ENCODE results near the gene NFIX.

NFIX gene

GRCh38 chr19:13115936-13116281, 120.6 kb downstream of the NFIX start:
- no peak for DNase-seq

DNA sequence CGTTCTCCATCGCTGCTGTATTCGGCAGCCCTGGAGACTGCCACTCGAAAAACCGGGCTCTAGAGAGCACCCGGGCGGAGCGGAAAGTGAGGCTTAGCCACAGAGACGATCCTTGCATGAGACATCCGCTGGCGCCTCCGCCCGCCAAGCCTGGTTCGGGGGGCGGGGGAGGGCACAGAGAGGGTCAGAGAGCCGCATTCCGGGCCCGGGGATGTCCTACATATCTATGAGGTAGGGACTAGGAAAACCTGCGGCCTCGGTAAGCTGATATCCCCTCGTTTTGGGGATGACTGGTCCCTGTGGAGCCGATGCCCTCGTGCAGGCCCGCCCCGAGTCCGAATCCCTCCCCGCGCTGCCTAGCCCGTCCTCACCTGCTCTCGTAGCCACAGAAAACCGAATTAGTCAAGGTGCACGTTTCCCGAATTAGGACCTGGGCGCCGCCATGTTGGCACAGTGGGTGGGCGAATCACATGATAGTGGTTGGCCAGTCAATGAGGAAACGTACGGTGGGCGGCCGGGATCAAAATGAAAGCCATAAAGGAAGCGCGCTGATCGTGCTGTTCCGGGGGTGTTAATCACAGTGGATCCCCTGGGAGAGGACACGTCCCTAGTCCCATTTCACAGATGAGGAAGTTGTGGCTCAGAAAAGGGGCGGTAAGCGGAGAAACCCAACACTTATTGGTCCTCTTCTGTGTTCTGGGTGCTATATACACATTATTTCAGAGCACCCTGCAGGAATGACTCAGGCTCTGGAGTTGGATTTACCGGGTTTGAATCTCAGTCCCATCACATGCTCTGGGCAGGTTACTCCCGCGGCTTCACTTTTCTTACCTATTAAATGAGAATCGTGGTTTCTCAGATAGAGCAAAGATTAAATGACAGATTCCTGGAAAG, 121.3 kb downstream of the NFIX start, which contains the start of gene TRMT1:
TSS of gene TRMT1 (minus strand) at position 459 of the 894 bp plus-strand sequence. CDS start at position 118, 341 bp downstream.
- DNase-seq = peak; percentile 95

DNA sequence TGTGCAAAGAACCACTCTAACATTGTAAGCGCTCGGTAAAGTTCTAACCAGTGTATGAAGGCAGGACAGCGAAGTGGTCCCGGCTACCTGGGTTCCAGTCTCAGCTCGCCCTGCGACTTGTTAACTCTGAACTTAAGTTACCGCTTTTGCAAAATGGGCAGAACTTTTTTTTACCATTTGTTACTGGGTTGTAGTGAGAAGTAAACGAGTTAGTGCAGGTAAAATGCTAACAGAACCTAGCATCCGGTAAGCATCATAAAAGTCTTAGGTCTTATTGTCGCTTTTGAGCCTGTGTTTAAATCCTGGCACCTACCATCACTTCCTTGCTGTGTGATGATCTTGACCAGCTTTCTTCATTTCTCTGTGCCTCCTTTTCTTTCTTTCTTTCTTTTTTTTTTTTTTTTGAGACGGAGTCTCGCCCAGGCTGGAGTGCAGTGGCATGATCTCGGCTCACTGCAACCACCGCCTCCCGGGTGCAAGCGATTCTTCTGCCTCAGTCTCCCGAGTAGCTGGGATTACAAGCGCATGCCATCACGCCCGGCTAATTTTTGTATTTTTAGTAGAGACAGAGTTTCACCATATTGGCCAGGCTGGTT, 122.0 kb downstream of the NFIX start:
- no peak for DNase-seq

- peak; percentile 93 for DNase-seq
Measured at GRCh38 chr19:13117772-13118423, 122.6 kb downstream of the NFIX start, which contains the start of gene NACC1. TSS of gene NACC1 (plus strand) at chr19:13118264. CDS start at chr19:13135208, 16,944 bp downstream.

DNA sequence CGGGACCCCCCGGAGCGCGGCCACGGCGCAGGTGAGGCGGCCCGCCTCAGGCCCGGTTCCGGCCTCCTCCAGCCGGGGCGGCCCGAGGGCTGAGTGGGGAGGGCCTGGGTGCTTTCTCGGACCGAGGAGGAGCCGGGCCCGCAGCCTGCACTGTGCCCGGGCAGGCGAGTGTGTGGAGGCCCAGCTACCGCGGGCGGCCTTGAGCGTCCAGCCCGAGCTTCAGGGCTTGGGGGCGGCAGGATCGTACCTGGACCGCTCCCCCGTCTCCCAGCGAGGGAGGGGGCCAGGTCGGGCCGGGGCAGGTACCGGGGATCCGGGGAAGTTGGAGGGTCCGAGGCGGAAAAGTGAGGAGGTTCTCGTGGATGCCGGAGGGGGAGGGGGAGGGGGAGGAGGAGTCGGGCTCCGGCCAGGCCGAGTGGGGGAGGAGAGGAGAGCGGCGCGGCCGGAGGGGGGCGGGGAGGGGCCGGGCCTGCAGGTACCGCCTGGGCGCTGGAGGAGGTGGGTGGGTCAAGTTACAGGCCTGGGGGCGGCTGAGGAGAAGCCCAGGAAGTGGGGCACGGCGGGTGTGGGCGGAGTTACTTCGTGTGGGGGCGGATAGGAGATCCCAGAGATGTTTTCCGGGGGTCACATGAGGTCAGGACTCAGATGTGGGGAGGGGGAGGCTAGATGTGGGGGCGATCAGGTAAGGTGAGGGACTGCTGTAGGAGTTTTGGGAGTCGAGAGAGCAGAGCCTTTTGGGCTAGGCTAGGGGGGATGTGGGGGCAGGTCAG, 123.3 kb downstream of the NFIX start:
- peak; percentile 34 for DNase-seq

DNA sequence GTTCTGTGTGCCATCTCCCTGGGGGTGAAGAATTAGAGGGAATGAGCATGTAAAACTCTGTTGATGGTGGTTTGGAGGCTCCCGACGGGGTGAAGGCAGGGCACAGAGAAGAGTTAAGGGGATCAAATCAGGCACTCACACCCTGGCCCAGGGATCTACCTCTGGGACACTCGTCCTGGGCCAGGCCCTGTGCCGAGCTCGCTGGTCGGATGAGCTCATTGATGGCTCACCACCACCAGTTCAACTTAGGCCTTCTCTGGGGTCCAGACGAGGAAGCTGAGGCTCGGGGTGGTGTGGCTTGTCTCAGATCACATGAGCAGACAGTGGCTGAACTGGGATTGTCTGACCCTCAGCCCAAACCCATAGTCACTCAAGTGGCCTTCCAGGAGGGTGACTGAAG, 124.4 kb downstream of the NFIX start:
- no peak for DNase-seq

GRCh38 chr19:13120031-13120430, 124.8 kb downstream of the NFIX start:
- no peak for DNase-seq

DNA sequence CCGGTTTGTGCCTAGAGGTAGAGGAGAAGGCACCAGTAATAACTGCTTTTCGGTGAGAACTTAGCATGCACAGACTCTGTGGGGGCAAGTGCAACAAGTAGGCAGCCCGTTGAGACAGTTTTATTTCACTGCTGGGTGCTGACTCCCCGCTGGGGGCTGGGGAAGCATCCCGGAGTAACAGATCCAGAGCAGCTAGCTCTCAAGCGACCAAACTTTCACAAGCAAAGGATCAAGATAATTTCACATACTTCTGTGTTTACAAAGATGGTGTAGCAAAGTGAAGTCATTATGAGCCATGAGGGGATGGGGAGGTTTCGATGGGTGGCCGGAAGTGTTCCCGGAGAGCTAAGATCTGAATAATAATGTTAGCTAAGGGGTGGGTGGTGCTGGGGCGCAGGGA, 125.5 kb downstream of the NFIX start:
- no peak for DNase-seq

- no peak for DNase-seq
Measured at GRCh38 chr19:13121551-13122274, 126.4 kb downstream of the NFIX start.

DNA sequence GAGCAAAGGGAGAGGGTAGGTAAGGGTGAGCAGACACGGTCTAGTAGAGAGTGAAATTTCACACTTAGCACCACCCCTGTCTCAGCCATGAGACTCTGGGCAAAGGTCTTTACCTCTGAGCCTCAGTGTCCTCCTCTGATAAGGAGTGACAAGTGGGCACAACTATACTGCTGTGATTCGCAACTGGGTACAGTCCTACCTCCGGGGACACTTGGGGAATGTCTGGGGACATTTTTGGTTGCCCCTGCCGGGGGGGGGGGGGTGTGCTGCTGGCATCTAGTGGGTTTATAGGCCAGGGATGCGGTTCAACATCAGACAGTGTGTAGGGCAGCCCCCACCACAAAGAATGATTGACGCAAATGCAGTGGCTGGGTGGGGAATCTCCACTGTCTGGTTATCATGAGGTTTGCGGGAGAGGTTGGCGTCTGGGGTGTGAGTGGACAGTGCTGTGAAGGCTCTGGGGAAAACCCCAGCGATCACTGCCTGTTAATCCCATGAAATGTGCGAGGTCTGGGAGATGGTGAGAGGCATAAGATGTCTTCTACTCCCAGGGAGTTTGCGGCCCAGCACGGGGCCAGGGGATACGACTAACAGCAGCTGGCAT, 127.1 kb downstream of the NFIX start:
- DNase-seq = no peak

- no peak for DNase-seq
Measured at GRCh38 chr19:13122980-13123957, 128.0 kb downstream of the NFIX start.

- DNase-seq = no peak
Measured at GRCh38 chr19:13127051-13127450, 131.8 kb downstream of the NFIX start.

DNA sequence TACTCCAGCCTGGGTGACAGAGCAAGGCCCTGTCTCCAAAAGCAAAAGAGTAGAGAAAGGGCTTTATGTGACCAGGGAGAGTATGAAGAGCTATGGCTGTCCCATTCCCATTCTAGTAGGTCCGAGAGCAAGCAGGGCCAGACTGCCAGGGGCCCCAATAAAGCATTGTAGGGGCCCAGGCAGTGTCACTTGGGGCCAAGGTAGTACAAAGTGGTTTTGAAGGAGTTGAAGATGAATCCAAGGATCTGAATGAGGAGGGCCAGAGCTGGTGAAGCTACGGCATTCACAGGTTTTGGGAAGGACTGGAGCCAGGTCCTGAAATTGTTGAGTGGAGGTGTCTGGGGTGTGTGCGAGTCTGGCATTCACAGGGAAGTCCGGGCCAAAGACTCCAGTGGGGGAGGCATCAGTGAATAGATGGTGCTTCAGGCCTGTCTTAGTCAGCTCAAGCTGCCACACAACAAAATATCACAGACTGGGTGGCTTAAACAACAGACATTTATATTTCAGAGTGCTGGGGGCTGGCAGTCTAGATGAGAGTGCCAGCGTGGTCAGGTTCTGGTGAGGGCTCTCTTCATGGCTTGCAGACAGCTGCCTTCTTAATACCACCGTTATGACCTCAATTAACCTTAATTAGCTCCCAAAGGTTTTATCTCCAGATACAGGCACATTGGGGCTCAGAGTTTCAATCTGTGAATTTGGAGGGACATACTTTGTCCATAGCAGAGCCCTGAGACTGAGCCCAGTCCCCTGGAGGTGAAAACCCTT, 132.7 kb downstream of the NFIX start:
- DNase-seq = no peak

- DNase-seq = no peak
Measured at GRCh38 chr19:13128583-13128982, 133.3 kb downstream of the NFIX start.

DNA sequence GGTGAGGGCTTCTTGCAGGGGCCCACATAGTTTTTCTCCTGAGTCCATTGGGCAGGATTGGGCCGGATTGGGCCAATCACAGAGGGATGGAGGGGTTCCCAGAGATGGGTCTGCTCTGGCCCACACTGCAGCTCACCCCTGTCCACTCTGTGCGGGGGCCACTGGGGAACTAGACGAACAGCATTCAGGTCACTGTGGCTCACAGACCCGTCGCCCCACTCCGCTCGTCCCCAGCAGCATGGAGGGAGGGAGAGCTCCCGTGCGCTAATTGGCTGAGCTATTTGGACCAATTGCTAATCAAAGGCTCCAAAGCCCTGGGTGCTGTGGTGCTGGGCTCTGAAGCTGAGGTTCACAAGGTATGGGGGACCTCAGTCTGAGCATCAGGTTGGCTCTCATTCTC, 134.1 kb downstream of the NFIX start:
- DNase-seq = no peak

DNA sequence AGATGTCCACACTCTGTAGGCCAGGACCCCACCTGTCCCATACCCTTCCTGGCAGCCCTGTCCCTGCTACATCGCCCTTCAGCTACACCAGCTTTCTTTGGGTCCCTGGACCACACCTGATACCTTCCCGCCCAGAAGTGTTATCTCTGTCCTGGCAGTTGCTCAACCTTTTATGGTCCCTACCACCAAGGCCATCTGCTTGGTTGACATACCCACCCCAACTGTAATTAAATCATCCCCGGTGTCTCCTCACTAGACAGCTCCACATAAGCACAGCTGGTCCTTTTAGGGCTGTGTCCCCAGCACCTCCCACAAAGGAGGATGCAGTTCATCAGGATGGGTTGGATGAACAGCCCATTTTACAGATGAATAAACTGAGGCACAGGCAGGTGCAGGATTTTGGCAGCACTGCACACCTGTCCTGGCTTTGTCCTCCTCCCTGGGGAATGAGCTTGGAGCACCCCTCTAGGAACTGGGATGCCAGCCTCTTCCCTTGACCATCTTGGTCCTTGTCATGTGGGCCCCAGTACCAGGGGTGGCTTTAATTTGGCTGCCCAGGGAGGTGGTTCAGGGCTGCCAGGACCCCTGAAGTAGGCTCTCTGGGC, 135.7 kb downstream of the NFIX start:
- no peak for DNase-seq

GRCh38 chr19:13132471-13133180, 137.4 kb downstream of the NFIX start:
- peak; percentile 30 for DNase-seq

GRCh38 chr19:13133241-13133870, 138.1 kb downstream of the NFIX start:
- no peak for DNase-seq
